Loucy (cell line): Measurements from ENCODE around the gene HMGCS1.
"Not testable (repeated sequence)": the region's sequence is repeated elsewhere in the genome, so short reads cannot be mapped to it uniquely, and the experiment has no call there.

Experiments
- H2AFZ ChIP-seq: fragments of 200-600 bp; sonication (generic); 2 replicates; pipeline ENCODE4 v1.6.0; 2016; ENCODE audit warnings: antibody characterized with exemption, mild to moderate bottlenecking, low read length, moderate library complexity
- H3F3A ChIP-seq: fragments of 200-600 bp; 2 replicates; pipeline ENCODE4 v1.6.0; 2016; ENCODE audit warnings: antibody characterized with exemption, low read depth, mild to moderate bottlenecking
- H3K27me3 ChIP-seq: fragments of 200-600 bp; sonication (generic); 2 replicates; pipeline ENCODE4 v1.6.1; 2014; ENCODE audit warnings: low read length, mild to moderate bottlenecking; ENCODE audit not compliant: insufficient read depth, poor library complexity, severe bottlenecking
- H3K36me3 ChIP-seq: fragments of 200-600 bp; sonication (generic); 2 replicates; pipeline ENCODE4 v1.6.1; 2016; ENCODE audit warnings: low read length; ENCODE audit not compliant: insufficient read depth
- H3K4me1 ChIP-seq: fragments of 200-600 bp; sonication (generic); 2 replicates; pipeline ENCODE4 v1.5.1; 2014; ENCODE audit warnings: low read length, mild to moderate bottlenecking; ENCODE audit not compliant: insufficient read depth, poor library complexity, severe bottlenecking
- H3K4me2 ChIP-seq: fragments of 200-600 bp; sonication (generic); 2 replicates; pipeline ENCODE4 v1.6.0; 2014; ENCODE audit warnings: antibody characterized with exemption, low read length, low read depth, mild to moderate bottlenecking; ENCODE audit not compliant: poor library complexity, severe bottlenecking
- H3K4me3 ChIP-seq: fragments of 200-600 bp; sonication (generic); 2 replicates; pipeline ENCODE4 v1.5.1; 2014; ENCODE audit warnings: low read length, mild to moderate bottlenecking, mixed read lengths; ENCODE audit not compliant: poor library complexity, severe bottlenecking
- H3K79me2 ChIP-seq: fragments of 200-600 bp; sonication (generic); 2 replicates; pipeline ENCODE4 v1.6.1; 2014; ENCODE audit warnings: low read length; ENCODE audit not compliant: insufficient read depth
- H3K9ac ChIP-seq: fragments of 200-600 bp; sonication (generic); 2 replicates; pipeline ENCODE4 v1.6.0; 2014; ENCODE audit warnings: mild to moderate bottlenecking, low read depth, low read length, moderate library complexity; ENCODE audit not compliant: poor library complexity, severe bottlenecking
- H3K9me2 ChIP-seq: fragments of 200-600 bp; sonication (generic); replicated peaks from 2 replicates; pipeline ENCODE4 v1.6.1; 2016; ENCODE audit warnings: low read depth, low read length, mixed read lengths
- H3K9me3 ChIP-seq: fragments of 200-600 bp; sonication (generic); 2 replicates; pipeline ENCODE4 v1.6.1; 2014; ENCODE audit warnings: mild to moderate bottlenecking, antibody characterized with exemption, low read length, low read depth; ENCODE audit not compliant: insufficient read depth
- H4K20me1 ChIP-seq: fragments of 200-600 bp; sonication (generic); 2 replicates; pipeline ENCODE4 v1.6.0; 2014; ENCODE audit warnings: antibody characterized with exemption, low read length, mild to moderate bottlenecking; ENCODE audit not compliant: insufficient read depth, poor library complexity, severe bottlenecking
- CTCF ChIP-seq: fragments of 200-600 bp; sonication (generic); conservative IDR thresholded peaks from 2 replicates; pipeline ENCODE4 v1.5.1; 2014; ENCODE audit warnings: mild to moderate bottlenecking, antibody characterized with exemption, low read length
- EZH2phosphoT487 ChIP-seq: fragments of 200-600 bp; IDR thresholded peaks from 2 replicates; pipeline ENCODE4 v1.6.1; 2018; ENCODE audit warnings: antibody characterized with exemption, mild to moderate bottlenecking, moderate library complexity, borderline replicate concordance

HMGCS1 gene

GRCh38 chr5:43336159-43336558 is 22.9 kb upstream of the HMGCS1 start:
- Histone ChIP-seq H3K27me3 (no peaks in the 10 kb centered on the region), H3K79me2 (no peaks in the 10 kb centered on the region), H3K9me2 (no peaks in the 10 kb centered on the region), H3K9ac (no peak overlapping the region), H3F3A (no peaks in the 10 kb centered on the region), H3K4me2 (no peak overlapping the region), H3K36me3 (no peaks in the 10 kb centered on the region), H3K9me3 (peaks cover 3% of the 10 kb centered on the region; the same call in 1 of the 2 replicates), H3K4me1 (no peaks in the 10 kb centered on the region), H3K4me3 (no peak overlapping the region), H2AFZ (no peak overlapping the region), H4K20me1 (no peaks in the 10 kb centered on the region)
- TF ChIP-seq EZH2phosphoT487 (no peak), CTCF (no peak)

DNA sequence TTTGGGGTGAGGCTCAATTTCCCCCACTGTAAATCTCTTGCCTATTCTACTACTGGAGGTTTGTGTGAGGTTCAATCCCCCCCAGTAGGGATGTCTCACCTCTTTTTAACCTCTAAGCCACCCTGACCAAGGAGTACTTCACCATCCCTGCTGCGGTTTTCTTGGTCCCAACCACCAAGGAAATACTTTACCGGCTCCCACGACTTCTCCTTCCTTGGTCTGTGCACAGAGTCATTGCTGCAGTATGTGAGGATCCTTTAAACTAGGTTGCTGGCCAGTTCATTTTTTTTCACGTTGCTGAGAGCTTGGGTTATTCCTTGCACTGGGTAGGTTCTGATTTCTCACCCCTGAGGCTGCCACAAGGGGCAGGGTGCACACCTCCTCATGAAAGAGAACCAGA is 22.5 kb upstream of the HMGCS1 start:
- Histone ChIP-seq H2AFZ (no peak overlapping the region), H3K9me2 (no peaks in the 10 kb centered on the region), H3F3A (no peaks in the 10 kb centered on the region), H3K4me1 (no peaks in the 10 kb centered on the region), H3K9ac (no peak overlapping the region), H4K20me1 (no peaks in the 10 kb centered on the region), H3K9me3 (peaks cover under 1% of the 10 kb centered on the region; the same call in 1 of the 2 replicates), H3K79me2 (no peaks in the 10 kb centered on the region), H3K4me3 (no peak overlapping the region), H3K4me2 (no peak overlapping the region), H3K27me3 (no peaks in the 10 kb centered on the region), H3K36me3 (no peaks in the 10 kb centered on the region)
- TF ChIP-seq CTCF (no peak), EZH2phosphoT487 (no peak)

- H3K27me3 ChIP-seq, result no peaks in the 10 kb centered on the region
- H3K79me2 ChIP-seq, result no peaks in the 10 kb centered on the region
- H3K9me3 ChIP-seq, result no peaks in the 10 kb centered on the region
- no peaks in the 10 kb centered on the region for H3K9me2 ChIP-seq
- H4K20me1 ChIP-seq, result no peaks in the 10 kb centered on the region
- no peaks in the 10 kb centered on the region for H3F3A ChIP-seq
- no peak overlapping the region for H3K4me2 ChIP-seq
- H3K4me3 ChIP-seq, result no peak overlapping the region
- no peak overlapping the region for H2AFZ ChIP-seq
- H3K36me3 ChIP-seq, result no peaks in the 10 kb centered on the region
- H3K9ac ChIP-seq, result no peak overlapping the region
- TF ChIP-seq CTCF (no peak), EZH2phosphoT487 (no peak)
- no peaks in the 10 kb centered on the region for H3K4me1 ChIP-seq
Observed at GRCh38 chr5:43332401-43332800, 19.2 kb upstream of the HMGCS1 start.

- not testable (repeated sequence) for H3K36me3 ChIP-seq, H3K9ac ChIP-seq, H4K20me1 ChIP-seq, H3K79me2 ChIP-seq, H3K9me3 ChIP-seq, H3K9me2 ChIP-seq, H3F3A ChIP-seq, H2AFZ ChIP-seq, H3K4me3 ChIP-seq, H3K27me3 ChIP-seq, H3K4me1 ChIP-seq, H3K4me2 ChIP-seq
Observed at GRCh38 chr5:43325624-43326023, 12.4 kb upstream of the HMGCS1 start.

DNA sequence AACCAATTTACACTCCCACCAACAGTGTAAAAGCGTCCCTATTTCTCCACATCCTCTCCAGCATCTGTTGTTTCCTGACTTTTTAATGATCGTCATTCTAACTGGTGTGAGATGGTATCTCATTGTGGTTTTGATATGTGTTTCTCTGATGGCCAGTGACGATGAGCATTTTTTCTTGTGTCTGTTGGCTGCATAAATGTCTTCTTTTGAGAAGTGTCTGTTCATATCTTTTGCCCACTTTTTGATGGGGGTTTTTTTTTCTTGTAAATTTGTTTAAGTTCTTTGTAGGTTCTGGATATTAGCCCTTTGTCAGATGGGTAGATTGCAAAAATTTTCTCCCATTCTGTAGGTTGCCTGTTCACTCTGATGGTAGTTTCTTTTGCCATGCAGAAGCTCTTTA is 10.3 kb upstream of the HMGCS1 start:
- H2AFZ ChIP-seq, H3K27me3 ChIP-seq, H3K9ac ChIP-seq, H3K4me3 ChIP-seq, H3K79me2 ChIP-seq, H4K20me1 ChIP-seq, H3K36me3 ChIP-seq, H3K4me1 ChIP-seq, H3K9me2 ChIP-seq, H3K9me3 ChIP-seq, H3K4me2 ChIP-seq, H3F3A ChIP-seq: not testable (repeated sequence)
